ENCODE data around the gene SYNGR3. TPM values are rescaled to one million over a fixed set of nuclear protein-coding genes. Genes with fewer than 3 reads are reported as not detected.

SYNGR3 gene
- total RNA-seq, 1 experiment from 2014 or later = 0.68 TPM

- Mint-ChIP-seq H3K4me3 (ENCODE audit: unreplicated experiment) (no peak overlapping the region), H3K36me3 (ENCODE audit: insufficient read depth, unreplicated experiment) (no peaks in the 10 kb centered on the region), H3K4me1 (ENCODE audit: insufficient read depth, unreplicated experiment) (peaks cover 17% of the 10 kb centered on the region), H3K27me3 (ENCODE audit: insufficient read depth, unreplicated experiment) (no peaks in the 10 kb centered on the region), H3K9me3 (ENCODE audit: unreplicated experiment) (no peaks in the 10 kb centered on the region), H3K27ac (ENCODE audit: low read depth, unreplicated experiment) (no peak overlapping the region)
- DNase-seq (ENCODE audit: unreplicated experiment) = no peak
- TF ChIP-seq CTCF (IDR thresholded peaks at IDR 0.05; ENCODE audit: unreplicated experiment) = no peak
- BruUV-seq (replicated peaks) = no TSS peak
- ChIA-PET CTCF (no interaction called here), POLR2A (no interaction called here)
- intact Hi-C loops (cut with micrococcal nuclease) = no loop called here
Measured at GRCh38 chr16:2042986-2043666, 53.4 kb downstream of the SYNGR3 start.

Other genes starting within 250 kb of the SYNGR3 start
- 44.0 and 44.8 TPM in 2 replicates for gene NME3, start 218.4 kb upstream of the SYNGR3 start, total RNA-seq (2022)
- 20.6 TPM in 2 replicates for gene EME2, start 217.2 kb upstream of the SYNGR3 start, total RNA-seq (2022)
- gene MRPS34, start 216.8 kb upstream of the SYNGR3 start, total RNA-seq (2022) = 82.2 and 102 TPM in 2 replicates
- gene SPSB3, start 207.4 kb upstream of the SYNGR3 start, total RNA-seq (2022) = 21.6 and 22.2 TPM in 2 replicates
- 71.3 and 73.9 TPM in 2 replicates for gene NUBP2, start 207.0 kb upstream of the SYNGR3 start, total RNA-seq (2022)
- not detected in 2 replicates for gene IGFALS, start 196.3 kb upstream of the SYNGR3 start, total RNA-seq (2022)
- gene HAGH, start 163.1 kb upstream of the SYNGR3 start, total RNA-seq (2022) = 44.5 and 69.8 TPM in 2 replicates
- 18.4 and 21.4 TPM in 2 replicates for gene FAHD1, start 162.8 kb upstream of the SYNGR3 start, total RNA-seq (2022)
- not detected in 2 replicates for gene MEIOB, start 117.8 kb upstream of the SYNGR3 start, total RNA-seq (2022)
- gene HS3ST6, start 71.6 kb upstream of the SYNGR3 start, total RNA-seq (2022) = not detected in 2 replicates
- gene MSRB1, start 46.8 kb upstream of the SYNGR3 start, total RNA-seq (2022) = 5.8 and 7.4 TPM in 2 replicates
- gene RPL3L, start 35.3 kb upstream of the SYNGR3 start, total RNA-seq (2022) = not detected in 2 replicates
- 202 TPM in 2 replicates for gene NDUFB10, start 30.4 kb upstream of the SYNGR3 start, total RNA-seq (2022)
- 4,760 and 4,836 TPM in 2 replicates for gene RPS2, start 25.1 kb upstream of the SYNGR3 start, total RNA-seq (2022)
- 0.39 TPM in 1 of 2 replicates, not detected in the other for gene RNF151, start 23.1 kb upstream of the SYNGR3 start, total RNA-seq (2022)
- gene TBL3, start 17.9 kb upstream of the SYNGR3 start, total RNA-seq (2022) = 25.8 and 26.8 TPM in 2 replicates
- 1.1 TPM in 1 of 2 replicates, not detected in the other for gene NOXO1, start 8.5 kb upstream of the SYNGR3 start, total RNA-seq (2022)
- gene GFER, start 5.8 kb upstream of the SYNGR3 start, total RNA-seq (2022) = 34.6 and 40.8 TPM in 2 replicates
- gene ZNF598, start 19.9 kb downstream of the SYNGR3 start, total RNA-seq (2022) = 177 and 252 TPM in 2 replicates
- 4.9 and 7.7 TPM in 2 replicates for gene NPW, start 29.8 kb downstream of the SYNGR3 start, total RNA-seq (2022)
- gene NHERF2, start 36.9 kb downstream of the SYNGR3 start, total RNA-seq (2022) = 8.5 and 14.5 TPM in 2 replicates
- 16.4 and 17.7 TPM in 2 replicates for gene NTHL1, start 57.9 kb downstream of the SYNGR3 start, total RNA-seq (2022)
- 99.8 and 136 TPM in 2 replicates for gene TSC2, start 58.0 kb downstream of the SYNGR3 start, total RNA-seq (2022)
- gene PKD1, start 145.9 kb downstream of the SYNGR3 start, total RNA-seq (2022) = 159 and 187 TPM in 2 replicates
- gene RAB26, start 158.7 kb downstream of the SYNGR3 start, total RNA-seq (2022) = 0.81 and 1.0 TPM in 2 replicates
- gene TRAF7, start 165.8 kb downstream of the SYNGR3 start, total RNA-seq (2022) = 87.4 and 98.6 TPM in 2 replicates
- 0.10 and 0.14 TPM in 2 replicates for gene CASKIN1, start 206.6 kb downstream of the SYNGR3 start, total RNA-seq (2022)
- 63.4 and 87.6 TPM in 2 replicates for gene MLST8, start 215.5 kb downstream of the SYNGR3 start, total RNA-seq (2022)
- gene BRICD5, start 220.9 kb downstream of the SYNGR3 start, total RNA-seq (2022) = 4.6 and 5.2 TPM in 2 replicates
- gene PGP, start 224.9 kb downstream of the SYNGR3 start, total RNA-seq (2022) = 11.3 and 12.0 TPM in 2 replicates
- gene E4F1, start 233.6 kb downstream of the SYNGR3 start, total RNA-seq (2022) = 26.2 and 28.4 TPM in 2 replicates
- gene DNASE1L2, start 246.5 kb downstream of the SYNGR3 start, total RNA-seq (2022) = 1.5 and 3.8 TPM in 2 replicates